ENCODE results near the gene DGCR2.
"Not testable (repeated sequence)": the region's sequence is repeated elsewhere in the genome, so short reads cannot be mapped to it uniquely, and the experiment has no call there.

The DGCR2 gene

DNA sequence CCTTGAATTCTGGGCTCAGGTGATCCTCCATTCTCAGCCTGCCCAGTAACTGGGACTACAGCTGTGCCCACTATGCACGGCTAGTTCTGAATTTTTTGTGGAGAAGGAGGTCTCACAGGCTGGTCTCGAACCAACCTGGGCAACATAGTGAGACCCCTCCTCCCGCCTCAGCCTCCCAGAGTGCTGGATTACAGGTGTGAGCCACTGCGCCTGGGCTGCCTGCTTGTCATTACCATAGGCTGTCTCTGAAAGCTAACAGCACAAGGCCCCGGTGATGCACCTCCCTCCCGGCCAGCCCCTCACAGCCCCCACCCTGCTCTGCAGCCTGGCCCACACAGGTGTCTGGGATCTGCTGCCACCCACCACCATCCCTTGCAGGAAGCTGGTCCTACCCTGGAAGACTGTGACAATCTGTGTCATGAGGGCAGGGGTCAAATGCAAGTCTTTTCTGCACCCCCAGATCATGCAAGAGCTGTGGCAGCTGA, 82.4 kb downstream of the DGCR2 start:
- no peak for DNase-seq

- no peak for DNase-seq
These were observed 82.8 kb downstream of the DGCR2 start for GRCh38 chr22:19039448-19039780.

- DNase-seq = no peak
These were observed 83.3 kb downstream of the DGCR2 start for GRCh38 chr22:19038728-19039447.

DNA sequence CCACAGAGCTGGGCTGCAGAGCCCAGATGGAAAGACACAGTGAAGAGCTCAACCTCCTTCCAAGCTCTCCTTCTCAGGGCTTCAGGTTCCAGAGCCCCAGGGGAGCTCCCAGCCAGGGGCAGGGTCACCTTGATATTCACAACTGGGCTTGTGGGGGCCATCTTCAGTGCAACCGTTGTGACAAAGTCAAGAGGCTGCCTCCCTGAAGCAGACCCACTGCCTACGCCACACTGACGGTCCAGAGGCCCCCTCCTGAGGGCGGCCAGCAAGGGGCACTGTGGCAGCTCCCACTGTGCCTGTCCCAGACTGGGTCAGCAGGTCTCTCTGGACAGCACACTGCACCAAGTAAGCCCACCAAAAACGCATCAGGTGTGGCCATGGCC, 84.1 kb downstream of the DGCR2 start:
- no peak for DNase-seq

DNA sequence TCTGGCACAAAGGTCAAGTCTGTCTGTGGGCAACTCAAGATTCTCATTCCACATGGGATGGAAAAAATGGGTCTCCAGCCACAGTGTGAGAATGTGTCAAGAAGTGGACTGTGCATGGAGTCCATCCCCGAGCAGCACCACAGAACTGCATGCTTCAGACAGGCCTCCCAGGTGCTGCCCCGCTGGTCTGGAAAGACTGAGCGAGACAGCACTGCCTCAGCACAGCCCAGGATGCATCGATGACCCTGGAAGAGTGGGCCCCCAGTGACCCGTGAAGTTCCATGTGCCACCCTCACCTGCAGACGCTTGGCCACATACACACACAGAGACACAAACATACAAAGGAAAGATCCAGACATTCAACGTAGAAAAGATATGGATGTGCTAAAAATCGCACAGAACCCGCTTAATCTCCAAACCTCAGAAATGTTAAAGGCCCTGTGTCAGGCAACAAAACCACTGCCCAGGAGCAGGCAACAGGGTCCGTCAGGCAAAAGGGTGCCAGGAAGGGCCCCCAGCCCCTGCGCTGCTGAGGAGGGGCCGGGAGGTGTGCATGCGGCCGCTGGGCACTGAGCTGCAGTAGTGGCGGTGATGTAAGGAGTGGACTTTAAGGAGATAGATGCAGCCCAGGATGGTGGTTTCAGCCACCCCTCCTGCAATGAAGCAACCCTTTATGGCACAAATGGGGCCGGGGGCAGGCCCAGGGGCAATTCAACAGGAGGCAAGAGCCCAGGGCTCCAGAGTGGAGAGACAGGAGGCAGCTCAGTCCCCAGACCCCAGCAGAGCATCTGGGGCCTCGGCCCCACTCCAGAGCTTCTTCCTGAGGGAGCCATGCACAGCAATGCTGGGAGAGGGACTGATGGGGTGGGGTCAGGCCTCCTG, 84.7 kb downstream of the DGCR2 start:
- no peak for DNase-seq

- no peak for DNase-seq
These were observed 85.5 kb downstream of the DGCR2 start for GRCh38 chr22:19036523-19037273.

GRCh38 chr22:19036229-19036522, 86.0 kb downstream of the DGCR2 start:
- DNase-seq = no peak

DNA sequence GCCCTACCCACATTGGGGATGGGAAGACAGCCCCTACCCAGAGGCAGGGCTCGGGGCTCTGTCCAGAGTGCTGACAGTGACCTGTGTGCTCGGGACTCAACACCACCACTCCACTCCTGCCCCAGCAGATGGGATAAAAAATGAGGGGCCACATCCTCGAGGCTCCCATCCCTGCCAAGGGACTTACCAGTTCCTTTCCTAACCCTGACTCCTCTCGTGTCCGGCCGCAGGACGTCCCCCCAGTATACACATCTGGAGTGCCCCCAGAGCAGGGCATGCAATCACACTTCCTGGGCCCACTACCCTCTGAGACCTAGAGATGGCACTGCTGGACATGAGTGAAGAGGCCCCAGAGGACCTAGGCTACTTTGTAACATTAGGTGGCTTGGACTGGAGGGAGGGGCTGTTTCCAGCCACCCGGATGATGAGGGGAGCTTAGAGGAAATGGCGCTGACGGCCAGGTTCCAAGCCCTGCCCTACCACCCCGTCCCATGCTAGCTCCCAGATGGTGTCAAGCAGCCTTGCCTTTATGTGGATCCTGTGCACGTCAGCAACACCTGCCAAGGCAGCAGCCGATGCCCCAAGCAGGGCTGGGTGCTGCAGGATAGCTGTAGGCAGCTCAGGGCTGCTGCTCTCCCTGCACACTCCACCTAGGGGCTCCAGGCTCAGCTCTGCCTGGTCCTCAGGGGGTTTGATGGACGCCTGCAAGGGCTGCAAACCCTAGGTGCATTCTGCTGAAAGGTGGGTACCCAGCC, 86.6 kb downstream of the DGCR2 start:
- no peak for DNase-seq

DNA sequence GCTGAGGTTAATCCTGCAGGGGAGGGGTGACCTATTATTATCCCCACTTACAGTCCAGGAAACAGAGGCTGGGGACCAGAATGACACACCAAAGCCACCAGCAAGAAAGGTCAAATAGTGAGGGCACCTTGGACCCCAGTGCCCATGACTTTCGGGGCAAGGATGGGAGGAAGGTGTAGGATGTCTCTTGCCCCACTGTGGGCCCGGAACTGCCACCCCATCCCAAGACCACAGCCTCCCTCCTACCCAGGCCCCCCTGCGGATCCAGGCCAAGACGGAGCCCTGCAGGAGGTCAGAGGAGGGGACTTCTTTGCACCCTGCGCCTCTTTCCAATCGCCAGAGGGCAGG, 87.1 kb downstream of the DGCR2 start:
- DNase-seq = not testable (repeated sequence)

DNA sequence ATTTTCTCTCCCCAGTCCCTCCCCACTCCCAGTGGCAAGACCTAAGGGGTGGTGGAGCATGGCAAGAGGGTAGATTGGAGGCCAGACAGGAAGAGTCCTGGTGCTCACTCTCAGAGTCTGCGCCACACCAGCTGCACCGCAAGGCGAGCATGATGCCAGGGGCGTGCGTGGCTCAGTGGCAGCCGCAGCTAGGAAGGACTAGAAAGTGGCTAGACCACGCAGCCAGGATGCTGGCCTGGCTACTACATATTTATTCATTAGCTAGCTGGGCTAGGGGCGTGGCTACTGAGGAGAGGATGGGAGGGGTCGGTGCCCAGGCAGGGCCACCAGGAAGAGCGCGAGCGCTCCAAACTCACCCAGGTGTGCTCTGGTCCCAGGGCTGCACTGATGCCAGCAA, 87.5 kb downstream of the DGCR2 start:
- not testable (repeated sequence) for DNase-seq

DNA sequence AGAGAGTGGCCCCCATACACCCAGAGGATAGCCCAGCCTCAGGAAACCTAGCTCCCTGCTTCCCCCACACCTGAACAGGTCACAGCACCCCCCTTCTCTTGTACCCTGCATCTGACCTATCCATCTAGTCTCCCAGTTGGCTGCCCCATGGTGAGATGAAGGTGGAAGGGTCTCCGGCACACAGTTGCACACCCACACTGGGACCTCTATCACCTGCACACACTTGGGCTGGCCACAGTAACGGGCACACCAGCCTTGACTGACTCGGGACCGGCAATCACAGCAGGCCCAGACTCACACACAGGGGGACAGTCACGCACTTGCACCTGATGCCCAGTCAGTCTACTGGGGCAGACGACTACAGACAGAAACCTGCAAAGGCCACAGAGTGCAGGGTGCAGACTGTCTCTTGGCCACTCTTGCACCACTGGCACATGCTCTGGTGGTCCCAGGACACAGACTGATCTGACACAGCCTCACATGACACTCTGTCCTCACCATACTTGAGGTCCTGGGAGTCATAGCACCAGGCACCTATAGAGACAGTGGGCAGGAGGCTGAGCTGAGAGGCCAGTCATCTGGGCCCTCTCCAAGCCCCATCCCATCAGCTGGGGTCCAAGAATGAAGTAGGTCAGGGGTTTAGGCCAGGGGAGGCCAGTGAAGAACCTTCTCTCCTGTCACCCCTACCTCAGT, 88.0 kb downstream of the DGCR2 start:
- not testable (repeated sequence) for DNase-seq

DNA sequence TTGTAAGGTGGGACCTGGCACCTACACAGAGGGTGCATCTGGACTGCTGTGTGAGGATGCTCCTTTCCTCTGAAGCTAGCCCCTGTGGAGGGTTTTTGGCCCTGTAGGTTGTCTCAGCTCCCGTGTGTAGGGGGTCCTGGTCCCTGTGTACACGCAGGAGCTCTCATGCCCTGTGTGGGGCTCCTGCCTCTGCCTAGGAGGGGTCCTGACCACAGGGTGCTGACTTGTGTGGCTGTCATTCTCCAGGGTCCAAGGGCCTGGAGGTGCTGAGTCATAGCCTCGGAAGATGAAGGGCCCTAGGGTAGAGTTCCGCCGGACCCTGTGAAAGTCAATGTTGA, 88.7 kb downstream of the DGCR2 start:
- DNase-seq = not testable (repeated sequence)

- not testable (repeated sequence) for DNase-seq
These were observed 89.2 kb downstream of the DGCR2 start for GRCh38 chr22:19032898-19033567.

GRCh38 chr22:19032156-19032785, 89.9 kb downstream of the DGCR2 start:
- DNase-seq = not testable (repeated sequence)

GRCh38 chr22:19030889-19031252, 91.3 kb downstream of the DGCR2 start:
- DNase-seq = not testable (repeated sequence)

DNA sequence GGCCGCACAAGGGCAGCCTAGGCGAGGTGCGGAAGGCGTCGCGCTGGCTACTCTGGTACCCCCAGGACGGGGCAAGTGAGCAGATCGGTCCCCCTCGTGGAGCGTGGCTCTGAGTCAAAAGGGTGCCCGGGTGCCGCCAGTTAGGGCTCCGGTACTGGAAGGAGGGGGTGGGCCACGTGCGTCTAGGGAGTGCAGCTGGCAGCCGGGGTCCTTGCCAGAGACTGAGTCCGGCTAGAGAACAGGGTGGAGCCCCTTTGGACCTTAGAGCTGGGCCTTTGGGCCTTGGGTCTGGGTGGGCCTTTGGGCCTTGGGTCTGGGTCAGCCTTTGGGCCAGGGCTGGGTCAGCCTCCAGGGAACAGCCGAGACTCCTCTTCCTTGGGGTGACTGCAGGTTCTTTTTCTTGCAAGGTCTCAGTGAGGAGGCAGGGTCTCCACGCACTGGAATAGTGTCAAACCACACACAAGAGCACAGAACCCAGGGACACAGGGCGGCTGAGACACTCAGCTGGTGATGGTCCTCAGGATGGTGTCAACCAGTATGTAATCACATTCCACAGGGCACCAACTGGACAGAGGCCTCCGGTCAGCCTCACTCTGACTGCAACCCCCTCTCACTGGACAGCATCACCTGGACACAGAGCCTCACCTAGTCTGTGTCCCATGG, 91.9 kb downstream of the DGCR2 start:
- not testable (repeated sequence) for DNase-seq

- not testable (repeated sequence) for DNase-seq
These were observed 92.8 kb downstream of the DGCR2 start for GRCh38 chr22:19029113-19030103.

- DNase-seq = not testable (repeated sequence)
These were observed 94.2 kb downstream of the DGCR2 start for GRCh38 chr22:19028060-19028455.

DNA sequence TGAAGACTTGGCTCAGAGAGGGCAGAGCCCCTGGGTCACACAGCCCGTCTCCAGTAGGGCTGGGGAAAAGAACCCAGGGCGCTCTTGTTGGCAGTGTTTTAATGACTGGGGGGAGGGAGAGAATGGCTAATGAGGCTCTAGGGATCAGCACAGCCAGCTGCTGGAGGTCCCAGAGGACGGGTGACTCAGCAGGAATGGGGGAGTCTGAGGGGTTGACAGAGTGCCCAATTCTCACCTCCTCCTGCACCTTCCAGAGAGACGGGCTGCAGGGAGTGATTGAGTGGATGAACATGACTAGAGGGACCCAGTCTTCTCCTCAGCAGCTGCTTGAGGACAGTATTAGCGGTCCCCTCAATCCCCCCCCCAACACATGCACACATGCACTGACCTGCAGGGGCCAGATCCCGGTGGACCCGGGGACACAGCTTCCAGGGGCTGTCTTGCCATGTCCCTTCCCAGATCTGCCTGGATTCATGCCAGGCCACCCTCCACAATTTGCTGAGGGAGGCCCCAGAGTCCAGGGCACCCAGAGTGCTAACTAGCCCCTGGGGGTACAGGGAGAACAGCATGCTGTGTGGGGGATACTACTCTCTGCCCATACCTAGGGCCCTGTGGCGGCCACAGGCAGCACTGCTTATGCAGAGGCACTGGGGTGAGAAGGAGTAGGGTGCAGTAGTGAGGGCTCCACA, 94.7 kb downstream of the DGCR2 start:
- not testable (repeated sequence) for DNase-seq
